ENCODE results near the gene CALML3.

- TF ChIP-seq CTCF (IDR thresholded peaks at IDR 0.05): no peak
- no peak for TF ChIP-seq POLR2A (IDR thresholded peaks at IDR 0.05)
Observed at GRCh38 chr10:5510281-5511072, 14.3 kb upstream of the CALML3 start.
